ENCODE measurements around the gene FCN3. TPM values are rescaled to one million over a fixed set of nuclear protein-coding genes. Genes with fewer than 3 reads are reported as not detected.
A peak's percentile ranks its signal among the peaks of the same experiment; 100 is the strongest.

Gene FCN3
- total and polyA plus RNA-seq, 10 of the 15 experiments (the other 5 are each of a cell fraction or from before 2014, with no cell fraction given), result 0.28 TPM; not detected in 9

DNA sequence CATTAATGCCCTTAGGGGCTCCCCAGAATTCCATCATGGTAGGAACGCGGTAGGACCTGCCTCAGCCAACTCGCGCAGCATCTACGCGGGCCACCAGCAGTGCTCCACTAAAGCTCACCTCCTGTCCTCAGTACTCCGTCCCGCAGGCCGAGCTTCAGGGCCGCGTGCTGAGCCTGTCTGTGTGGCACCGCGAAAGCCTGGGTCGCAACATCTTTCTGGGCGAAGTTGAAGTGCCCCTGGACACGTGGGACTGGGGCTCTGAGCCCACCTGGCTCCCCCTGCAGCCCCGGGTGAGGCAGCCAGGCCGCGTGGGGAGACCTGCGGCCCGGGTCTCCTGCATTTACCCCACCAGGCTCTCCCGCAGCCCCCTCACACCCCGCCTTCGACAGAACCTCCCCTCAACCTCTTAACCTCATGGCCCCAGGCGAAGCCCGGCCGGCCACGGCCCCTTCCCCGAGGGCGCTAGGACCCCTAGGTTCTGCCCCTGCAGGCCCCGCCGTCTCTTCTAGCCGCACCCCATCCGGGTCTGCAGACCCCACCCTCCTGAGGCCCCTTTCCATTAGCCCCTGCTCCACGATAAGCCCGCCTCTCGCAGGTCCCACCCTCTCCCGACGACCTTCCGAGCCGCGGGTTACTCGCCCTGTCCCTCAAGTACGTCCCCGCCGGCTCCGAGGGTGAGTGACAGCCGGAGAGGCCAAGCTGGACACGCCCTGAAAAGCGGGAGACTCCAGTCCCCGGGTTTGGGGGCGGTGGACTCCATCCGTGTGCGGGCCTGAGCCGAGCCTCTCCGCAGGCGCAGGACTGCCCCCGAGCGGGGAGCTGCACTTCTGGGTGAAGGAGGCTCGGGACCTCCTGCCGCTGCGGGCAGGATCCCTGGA is 23.7 kb downstream of the FCN3 start (continued):
- no peak for TF ChIP-seq CBX3 (IDR thresholded peaks at IDR 0.05; ENCODE audit: borderline replicate concordance, low read depth)
- TF ChIP-seq BCL11A (IDR thresholded peaks at IDR 0.05; ENCODE audit: low read depth, low read length), result no peak
- TF ChIP-seq TCF12 (IDR thresholded peaks at IDR 0.05; ENCODE audit: low read depth, low read length), result no peak
- TF ChIP-seq IKZF1 (conservative IDR thresholded peaks at IDR 0.05), result no peak

GRCh38 chr1:27349784-27350662 is 24.6 kb downstream of the FCN3 start:
- DNase-seq (ENCODE audit: low read depth, low spot score) (no peak), FAIRE-seq (no peak), ATAC-seq (no peak)
- Histone ChIP-seq H3K9me3 (replicated peaks; ENCODE audit: control insufficient read depth, insufficient read depth, low read length) (no peaks in the 10 kb centered on the region), H3K27ac (ENCODE audit: control insufficient read depth, insufficient read depth) (no peak overlapping the region), H2AFZ (ENCODE audit: control insufficient read depth, low read depth, low read length) (no peak overlapping the region), H3K4me1 (ENCODE audit: control insufficient read depth, insufficient read depth, low read length) (no peaks in the 10 kb centered on the region; the same call in 1 of the 2 replicates), H3K9ac (ENCODE audit: control insufficient read depth, insufficient read depth, low read length) (no peak overlapping the region), H4K20me1 (ENCODE audit: control insufficient read depth, insufficient read depth) (no peaks in the 10 kb centered on the region), H3K4me3 (no peak overlapping the region), H3K27me3 (replicated peaks in 1 of 2; ENCODE audit: control insufficient read depth in 2 of 2, insufficient read depth in 2 of 2, low read length in 1 of 2) (no peaks in the 10 kb centered on the region), H3K4me2 (ENCODE audit: control insufficient read depth, insufficient read depth) (peak overlapping the region; percentile 71; the same call in 1 of the 2 replicates), H3K79me2 (ENCODE audit: control insufficient read depth, insufficient read depth, low read length) (no peaks in the 10 kb centered on the region), H3K36me3 (ENCODE audit: control insufficient read depth in 2 of 2, insufficient read depth in 2 of 2, low read length in 1 of 2) (no peaks in the 10 kb centered on the region)
- TF ChIP-seq MXI1 (IDR thresholded peaks at IDR 0.05; ENCODE audit: low read depth, low read length) (no peak), STAT3 (IDR thresholded peaks at IDR 0.05; ENCODE audit: low read depth, low read length) (no peak)
- SMC1A ChIA-PET (ENCODE audit: uncharacterized antibody, unreplicated experiment), result no interaction called here
- POLR2A ChIA-PET, result no interaction called here
- RAD21 ChIA-PET (ENCODE audit: unreplicated experiment), result no interaction called here
- intact Hi-C loops (cut with micrococcal nuclease; ENCODE audit: unreplicated experiment), result no loop called here
- in situ Hi-C loops (cut with MboI), result no loop called here
- CTCF ChIA-PET, result interaction anchor here (1.3 kb wide), 1 partner anchor 37 kb away, joined by 3 read pairs; no protein-coding TSS in a partner anchor
- whole genome bisulfite sequencing (ENCODE audit: insufficient coverage, insufficient replicate concordance, low lambda C conversion rate, missing lambda C conversion rate), result 67% methylated on average over 84 of the region's 84 CpGs
- no TSS peak for BruUV-seq (replicated peaks)

All from GM12878 (cell line).